MM.1S (cell line): ENCODE results near the gene GSAP.

Experiments used
- EZH2 ChIP-seq: fragments of 300-600 bp; sonication (generic); optimal IDR thresholded peaks from 2 replicates; pipeline ENCODE3; 2017; ENCODE audit warnings: low read depth, mild to moderate bottlenecking, antibody characterized with exemption, low read length, mixed read lengths
- TF ChIP-seq, protein P1 (sequence below): fragments of 300-600 bp; sonication (generic); IDR thresholded peaks from 2 replicates; pipeline ENCODE4 v1.5.1; 2016; ENCODE audit warnings: antibody characterized with exemption, low read length, mixed read lengths

DNA sequence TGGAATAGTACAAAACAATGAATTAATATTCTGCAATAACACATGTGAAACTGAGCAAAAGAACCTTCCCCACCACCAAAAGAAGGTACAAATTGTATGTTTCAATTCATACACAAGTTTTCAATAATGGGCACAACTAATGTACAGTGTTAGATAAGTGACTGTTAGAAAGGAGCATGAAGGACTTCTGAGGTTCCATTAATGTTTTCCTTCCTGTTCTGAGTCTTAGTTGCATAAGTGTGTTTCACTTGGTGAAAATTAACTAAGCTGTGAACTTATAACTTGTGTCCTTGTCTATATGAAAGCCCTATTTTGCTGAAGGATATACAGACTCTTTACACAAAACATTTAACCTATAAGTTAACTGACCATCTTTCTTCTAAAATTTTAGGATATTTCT lies 8.2 kb downstream of the GSAP start:
- TF ChIP-seq, protein P1, sequence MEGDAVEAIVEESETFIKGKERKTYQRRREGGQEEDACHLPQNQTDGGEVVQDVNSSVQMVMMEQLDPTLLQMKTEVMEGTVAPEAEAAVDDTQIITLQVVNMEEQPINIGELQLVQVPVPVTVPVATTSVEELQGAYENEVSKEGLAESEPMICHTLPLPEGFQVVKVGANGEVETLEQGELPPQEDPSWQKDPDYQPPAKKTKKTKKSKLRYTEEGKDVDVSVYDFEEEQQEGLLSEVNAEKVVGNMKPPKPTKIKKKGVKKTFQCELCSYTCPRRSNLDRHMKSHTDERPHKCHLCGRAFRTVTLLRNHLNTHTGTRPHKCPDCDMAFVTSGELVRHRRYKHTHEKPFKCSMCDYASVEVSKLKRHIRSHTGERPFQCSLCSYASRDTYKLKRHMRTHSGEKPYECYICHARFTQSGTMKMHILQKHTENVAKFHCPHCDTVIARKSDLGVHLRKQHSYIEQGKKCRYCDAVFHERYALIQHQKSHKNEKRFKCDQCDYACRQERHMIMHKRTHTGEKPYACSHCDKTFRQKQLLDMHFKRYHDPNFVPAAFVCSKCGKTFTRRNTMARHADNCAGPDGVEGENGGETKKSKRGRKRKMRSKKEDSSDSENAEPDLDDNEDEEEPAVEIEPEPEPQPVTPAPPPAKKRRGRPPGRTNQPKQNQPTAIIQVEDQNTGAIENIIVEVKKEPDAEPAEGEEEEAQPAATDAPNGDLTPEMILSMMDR: no peak
- TF ChIP-seq EZH2: no peak
